Stimulated activated CD8-positive, alpha-beta memory T cell treated with anti-CD3 and anti-CD28 coated beads, Interleukin-2, amount 100 ng/mL, for 48 hours (primary cell): Measurements from ENCODE around the gene MOB3A.
A peak's percentile ranks its signal among the peaks of the same experiment; 100 is the strongest.

Source experiments
- DNase-seq, 2 donors: peaks; one replicate each; pipeline ENCODE4 v3.0.0-alpha.2; 2020; ENCODE audit warnings: low read depth in 2 of 2

MOB3A gene

DNA sequence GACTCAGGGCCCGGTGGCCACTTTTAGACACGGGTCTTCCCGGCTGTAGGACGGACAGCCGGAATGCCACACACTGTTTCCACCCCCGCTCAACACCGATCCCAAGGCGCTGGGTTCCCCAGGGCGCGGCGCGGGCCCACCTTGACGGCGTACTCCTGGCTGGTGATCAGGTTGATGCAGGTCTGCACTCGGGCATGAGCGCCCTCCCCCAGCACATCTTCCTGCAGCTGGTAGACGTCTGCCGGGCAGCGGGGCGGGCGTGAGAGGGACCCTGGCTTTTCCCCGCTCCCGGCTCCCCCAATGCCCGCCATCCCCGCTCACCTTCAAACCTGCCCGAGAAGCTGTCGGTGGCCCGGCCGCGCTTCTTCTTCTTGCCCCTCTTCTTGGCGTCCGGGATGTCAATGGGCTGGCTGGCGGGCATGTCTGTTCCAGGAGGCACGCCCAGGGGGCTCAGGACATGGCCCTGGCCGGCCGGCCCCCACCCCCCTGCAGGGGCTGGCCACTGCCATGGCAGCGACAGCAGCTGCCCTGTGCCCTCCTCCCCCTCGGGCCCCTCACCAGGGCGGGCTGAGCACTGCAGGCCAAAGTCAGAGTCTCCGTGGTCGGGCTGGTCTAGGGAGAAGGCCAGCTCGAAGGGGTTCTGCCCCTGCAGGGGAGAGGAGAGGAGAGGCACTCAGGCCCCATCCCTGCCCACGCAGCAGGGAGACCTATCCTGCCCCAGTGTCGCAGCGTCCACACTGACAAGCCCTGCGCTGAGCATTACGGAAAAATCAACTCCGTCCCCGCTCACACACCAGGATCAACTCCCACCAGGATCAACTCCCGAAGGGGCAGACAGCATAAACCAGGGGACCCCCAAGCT is 49.8 kb downstream of the MOB3A start:
- no peak for DNase-seq

DNA sequence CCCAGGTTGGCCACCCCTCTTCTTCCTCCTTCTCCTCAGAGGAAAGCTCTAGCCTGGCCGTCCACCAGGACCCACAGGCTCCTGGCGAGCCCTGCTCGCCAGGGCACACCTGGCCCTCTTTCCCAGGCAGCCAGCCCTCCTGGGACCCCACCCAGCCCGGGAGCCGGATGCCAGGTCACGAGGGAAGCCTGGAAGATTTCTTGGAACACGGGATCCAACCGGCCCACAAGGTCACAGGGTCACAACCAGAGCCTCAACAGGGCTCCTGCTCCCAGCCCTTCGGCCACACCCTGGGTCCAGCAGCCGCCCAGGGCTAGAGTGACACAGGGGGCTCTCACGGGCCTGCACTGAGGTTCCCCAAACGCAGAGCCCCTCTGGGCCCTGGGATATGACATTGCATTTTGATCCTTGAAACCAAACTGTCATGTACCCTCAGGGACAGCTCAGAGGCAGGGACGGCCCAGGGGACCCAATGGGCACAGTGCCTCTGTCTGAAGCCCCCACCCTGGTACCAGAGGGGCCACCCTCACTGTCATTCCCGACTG is 50.6 kb downstream of the MOB3A start:
- no peak for DNase-seq

DNA sequence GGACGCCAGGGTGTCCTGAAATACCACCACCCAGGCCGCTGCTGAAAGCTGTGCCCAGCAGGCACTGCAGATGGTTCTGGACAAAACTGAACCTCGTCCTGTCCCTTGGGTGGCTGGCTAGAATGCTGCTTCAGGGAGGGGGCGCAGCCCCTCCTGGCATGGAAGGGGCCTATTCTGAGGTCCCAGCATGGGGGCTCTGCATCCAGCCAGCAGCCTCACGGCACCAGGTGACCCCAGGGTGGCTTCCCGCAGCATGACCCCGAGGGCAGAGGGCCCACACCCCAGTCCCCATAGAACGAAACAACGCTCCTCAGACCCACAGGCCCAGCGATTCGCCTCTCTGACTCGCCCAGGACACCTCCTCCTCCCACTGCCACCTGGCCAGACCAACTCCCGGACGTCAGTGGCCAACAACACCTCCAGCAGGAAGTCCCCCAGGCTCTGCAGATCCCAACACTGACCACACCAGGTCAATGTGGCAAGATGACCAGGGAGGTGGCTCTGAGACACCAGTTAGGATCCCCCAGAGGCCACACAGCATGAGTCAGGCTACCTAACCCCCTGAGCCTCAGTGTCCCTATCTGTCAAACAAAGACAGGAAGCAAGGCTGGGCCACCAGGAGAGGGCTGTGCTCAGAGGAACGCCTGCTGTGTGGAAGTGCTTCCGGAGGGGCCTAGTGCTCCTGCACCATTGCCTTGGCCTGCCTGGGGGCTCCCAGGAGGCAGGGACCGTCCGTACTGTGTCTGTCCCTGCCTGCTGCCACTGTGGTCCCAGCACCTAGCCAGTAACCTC is 51.2 kb downstream of the MOB3A start:
- no peak for DNase-seq

DNA sequence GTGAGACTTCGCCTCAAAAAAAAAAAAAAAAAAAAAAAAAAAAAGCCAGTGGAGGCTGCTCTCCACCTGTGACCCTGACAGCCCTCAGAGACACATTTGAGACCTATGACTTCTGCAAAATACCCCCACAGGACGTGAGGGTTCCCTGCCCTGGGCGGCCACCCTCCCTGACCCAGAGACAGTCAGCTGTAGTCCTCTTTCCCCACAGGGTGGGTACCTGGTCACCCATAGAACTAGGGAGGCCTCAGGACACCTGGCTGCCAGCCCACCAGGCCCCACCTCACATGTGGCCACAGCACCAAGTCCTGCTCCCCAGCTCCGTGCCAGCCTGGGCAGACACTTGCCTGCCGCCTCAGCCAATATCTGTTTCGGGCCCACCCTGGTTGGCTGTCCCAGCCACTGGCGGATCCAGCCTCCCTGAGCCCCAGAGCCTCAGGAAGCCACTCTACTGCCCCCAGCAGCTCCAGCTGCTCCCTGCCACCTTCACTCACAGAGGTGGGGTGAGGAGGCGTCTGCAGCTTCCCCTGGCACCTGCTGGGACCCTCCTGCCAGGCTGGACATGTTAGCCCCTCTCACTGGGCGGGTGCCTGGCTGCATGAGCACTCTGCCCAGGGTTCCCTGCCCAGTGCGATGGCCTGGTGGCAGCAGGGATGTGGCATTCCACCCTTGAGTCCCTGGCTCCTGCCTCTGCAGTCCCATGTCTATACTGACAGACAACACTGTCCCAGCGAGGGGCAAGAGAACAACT is 52.0 kb downstream of the MOB3A start:
- DNase-seq = no peak

DNA sequence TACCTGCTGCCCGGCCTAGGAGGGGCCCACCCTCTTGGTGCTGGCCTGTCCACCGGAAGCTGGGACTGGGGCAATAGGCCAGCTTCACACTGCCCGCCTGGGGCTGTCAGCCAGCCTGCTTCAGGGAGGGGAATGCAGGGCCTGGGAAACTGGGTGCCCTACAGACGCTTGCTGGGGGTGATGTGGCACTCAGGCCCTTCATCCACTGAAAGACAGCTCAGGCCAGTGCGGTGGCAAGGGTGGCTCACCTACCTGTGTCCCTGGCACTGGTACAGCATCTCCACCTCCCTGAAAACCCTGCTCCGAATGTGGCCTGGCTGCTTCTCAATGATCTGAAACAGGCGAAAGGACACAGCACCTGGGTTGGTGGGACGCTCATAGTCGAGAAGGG is 52.9 kb downstream of the MOB3A start:
- no peak for DNase-seq

DNA sequence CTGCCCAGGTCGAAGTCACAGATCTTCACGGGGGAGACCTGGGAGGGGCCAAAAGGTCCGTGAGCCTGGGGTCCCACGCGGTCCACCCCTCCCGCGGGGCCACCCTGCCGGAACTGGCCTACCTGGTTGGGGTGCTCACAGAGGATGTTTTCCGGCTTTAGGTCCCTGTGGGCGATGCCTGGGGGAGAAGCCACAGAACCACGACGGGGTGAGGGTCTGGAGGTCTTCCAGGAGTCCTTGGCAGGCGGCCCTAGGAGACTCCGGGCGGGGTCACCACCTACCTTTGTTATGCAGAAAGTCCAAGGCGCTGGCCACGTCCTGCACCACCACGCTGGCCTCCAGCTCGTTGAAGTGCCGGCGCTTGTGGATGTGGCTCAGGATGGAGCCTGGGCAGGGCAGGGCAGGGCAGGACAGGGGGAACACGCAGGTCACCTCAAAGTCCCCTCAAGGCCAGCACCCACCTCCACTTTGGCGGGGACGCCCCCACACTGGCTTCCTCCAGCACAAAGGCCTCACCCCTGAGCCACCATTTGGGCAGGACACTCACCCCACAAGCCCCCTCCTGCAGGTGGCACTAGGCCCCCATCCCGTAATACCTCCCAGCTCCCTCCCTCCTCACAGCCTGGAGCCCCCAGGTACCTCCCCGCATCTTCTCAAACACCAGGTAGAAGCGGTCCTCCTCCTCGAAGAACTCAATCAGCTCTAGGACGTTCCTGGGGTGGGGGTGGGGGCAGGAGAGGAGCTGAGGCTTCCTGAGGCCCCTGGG is 53.5 kb downstream of the MOB3A start:
- no peak for DNase-seq

DNA sequence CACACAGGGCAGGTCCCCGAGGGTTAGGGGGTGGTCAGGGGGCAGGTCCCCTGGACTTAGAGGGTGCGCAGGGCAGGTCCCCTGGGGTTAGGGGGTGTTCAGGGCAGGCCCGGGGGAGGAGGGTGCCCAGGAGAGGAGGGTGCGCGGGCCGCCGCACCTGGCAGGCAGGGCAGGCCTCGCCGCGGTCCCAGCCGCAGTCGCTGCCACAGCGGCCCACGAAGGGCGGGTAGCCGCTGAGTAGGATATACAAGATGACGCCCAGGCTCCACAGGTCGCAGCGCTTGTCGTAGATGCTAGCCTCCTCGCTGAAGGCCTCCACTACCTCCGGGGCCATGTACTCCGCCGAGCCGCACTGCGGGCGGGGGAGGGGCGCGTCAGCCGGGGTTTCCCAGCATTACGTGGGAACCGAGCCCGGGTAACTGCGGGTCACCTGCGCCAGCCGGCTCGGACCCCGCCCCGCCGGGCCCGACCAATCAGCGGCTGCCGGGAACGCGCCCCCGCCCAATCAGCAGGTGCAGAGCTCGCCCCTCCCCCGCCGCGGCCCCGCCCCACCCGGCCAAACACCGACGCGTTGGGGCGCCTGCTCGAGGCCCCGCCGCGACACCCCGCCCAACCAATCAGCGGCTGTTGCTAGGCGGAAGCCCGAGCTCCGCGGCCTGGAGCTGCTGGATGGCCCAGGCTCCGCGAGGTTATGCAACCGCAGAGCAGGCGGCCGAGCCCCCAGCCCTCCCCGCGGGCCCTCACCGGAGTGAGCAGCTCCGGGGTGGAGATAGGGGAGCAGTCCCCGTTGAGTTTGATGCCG is 54.2 kb downstream of the MOB3A start:
- peak; percentile 99 to 100 for DNase-seq

DNA sequence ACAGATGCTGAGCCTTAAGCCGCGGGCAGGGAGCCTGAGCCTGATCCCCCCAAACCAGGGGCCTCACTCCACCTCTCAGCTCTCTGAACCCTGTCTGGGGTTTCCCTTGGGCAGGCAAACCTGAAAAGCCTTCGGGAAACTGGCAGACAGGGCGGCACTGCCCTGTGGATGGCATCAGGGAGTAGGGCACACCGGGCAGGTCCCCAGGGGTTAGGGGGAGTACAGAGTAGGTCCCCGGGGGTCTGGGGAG is 54.8 kb downstream of the MOB3A start:
- no peak for DNase-seq

DNA sequence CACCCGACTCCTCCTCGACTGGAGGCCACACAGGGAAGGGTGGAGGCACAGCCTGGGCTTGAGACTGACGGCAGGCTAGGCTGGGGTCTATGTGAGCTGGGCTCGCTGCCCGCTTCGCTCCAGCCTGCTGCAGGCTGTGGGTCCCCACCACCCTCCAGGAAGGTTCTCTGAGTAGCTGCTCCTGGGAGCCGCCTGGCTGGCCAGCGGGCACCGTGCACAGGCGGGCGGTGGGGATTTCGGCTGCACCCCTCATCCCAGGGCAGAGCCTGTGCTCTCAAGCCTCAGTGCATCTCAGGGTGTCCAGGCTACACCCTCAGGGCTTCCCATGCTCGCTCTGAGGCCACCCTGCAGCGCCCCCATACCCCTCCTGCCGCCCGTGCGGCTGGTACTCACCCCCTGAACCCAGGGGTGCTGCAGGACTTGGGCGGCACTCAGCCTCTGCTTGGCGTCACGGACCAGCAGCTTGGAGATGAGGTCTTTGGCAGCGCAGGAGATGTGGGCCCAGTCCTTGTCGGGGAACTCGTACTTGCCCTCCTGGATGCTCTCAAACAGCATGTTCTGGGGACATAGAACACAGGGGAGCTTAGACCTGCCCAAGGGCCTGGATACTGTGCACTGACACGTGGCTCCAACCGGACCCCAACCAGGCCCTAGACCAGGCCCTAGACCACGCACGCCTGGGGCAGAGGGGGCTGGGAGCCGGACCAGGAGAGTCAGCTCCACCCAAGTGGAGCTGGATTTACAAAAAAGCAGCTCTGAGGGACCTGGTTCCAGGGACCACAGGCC is 55.3 kb downstream of the MOB3A start:
- no peak for DNase-seq

DNA sequence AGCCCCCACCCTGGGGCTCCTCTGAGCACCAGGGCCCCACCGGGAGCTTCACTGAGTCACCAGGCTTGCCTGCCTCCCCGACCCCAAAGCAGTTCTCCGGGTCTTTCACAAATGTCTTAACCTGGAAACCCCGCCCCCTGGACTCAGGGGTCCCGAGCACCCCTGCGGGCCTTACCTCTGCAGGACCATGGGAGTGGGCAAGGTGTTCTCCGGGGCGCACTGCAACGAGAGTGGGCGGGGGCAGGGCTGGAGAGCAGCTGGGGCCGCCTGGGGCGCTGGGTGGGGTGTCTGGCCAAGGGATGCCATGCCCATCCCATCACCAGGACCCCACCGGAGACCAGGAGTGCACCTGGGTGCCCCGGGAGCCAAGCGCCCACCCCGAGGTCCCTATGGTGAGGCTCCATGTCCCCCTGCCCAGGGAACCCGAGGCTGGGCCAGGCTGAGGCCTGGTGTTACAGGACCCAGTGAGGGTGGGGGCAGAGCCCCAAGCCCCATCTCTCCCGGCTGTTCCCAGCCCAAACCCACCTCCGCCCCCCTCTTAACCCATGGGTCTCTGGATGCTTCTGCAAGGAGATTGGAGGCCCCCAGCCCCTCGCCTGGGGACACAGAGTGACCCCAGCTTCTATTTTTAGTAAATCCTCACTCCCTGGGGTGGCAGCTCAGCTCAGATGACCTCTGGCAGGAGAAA is 56.0 kb downstream of the MOB3A start:
- DNase-seq = no peak

DNA sequence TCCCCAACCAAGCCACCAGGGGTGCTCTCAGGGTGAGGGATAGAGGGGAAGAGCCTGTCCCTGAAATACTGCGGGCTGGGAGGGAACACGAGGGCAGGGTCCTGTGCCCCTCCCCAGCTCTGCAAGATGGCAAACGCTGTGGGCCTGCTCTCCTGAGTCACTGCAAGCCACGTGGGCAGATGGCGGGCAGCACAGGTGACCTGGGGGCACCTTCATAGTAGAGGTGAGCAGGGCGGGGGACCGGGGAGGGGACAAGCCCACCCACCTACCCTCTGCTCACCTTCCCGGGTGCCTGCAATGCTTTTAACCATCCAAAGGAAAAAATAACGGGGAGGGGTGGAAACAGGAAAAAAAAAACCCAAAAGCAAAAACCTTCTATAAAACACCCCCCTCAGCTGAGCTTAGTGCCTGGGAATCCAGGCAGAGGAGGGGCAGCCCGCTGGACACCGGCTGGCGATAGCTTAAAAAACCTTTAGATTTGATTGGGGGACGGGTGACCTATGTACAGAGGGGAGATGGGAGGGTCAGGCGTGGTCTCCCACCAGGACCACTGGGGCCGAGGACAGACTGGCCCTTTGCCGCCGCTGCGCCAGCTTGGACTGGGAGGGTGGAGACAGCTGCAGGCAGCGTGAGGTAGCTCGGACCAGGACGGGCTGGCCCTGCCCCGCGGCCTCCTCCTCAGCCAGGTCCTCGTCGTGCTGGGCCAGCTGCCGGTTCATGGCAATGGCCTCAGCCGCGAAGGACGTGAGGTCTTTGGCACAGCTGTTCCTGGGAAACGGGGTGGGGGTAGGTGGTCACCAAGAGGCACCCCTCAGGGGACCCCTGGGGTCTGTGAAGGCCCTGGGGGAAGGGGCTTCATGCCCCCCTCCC is 56.8 kb downstream of the MOB3A start:
- DNase-seq = no peak

DNA sequence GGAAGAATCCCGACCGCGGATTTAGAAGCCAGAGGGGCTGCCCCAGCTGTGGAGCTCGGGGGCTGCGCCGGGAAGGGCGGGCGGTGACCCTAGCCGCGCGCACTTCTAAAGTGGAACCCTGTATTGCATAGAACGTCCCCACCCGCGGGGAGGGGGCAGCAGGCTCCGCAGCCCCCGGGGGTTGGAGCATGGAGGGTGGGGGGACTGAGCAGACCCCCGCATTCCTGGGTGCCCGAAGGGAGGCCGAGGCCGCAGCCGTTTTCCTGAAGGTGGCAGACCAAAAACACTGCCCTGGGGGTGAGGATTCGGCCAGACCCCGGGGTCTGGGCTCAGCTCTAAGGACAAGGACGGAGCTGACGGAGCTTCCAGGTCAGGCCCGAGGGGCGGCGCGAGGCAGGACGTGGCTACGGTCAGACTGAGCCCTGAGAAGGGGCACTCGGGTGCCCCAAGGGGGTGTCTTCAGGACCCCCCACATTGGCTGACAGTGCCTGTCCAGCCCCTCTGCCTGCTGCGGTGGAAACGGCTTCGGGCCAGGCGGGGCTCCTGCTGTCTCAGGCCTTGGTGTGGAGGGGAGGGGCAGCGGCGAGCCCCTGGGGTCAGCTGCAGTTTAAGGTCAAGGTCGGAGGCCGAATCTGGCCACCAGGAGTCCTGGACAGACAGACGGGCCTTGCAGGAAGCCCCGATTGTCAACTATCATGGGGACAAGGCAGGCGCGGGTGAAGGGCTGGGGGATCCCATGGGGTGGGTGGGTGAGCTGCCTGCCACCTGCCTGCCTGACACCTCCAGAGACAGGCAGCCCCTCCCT is 57.6 kb downstream of the MOB3A start:
- DNase-seq = no peak

DNA sequence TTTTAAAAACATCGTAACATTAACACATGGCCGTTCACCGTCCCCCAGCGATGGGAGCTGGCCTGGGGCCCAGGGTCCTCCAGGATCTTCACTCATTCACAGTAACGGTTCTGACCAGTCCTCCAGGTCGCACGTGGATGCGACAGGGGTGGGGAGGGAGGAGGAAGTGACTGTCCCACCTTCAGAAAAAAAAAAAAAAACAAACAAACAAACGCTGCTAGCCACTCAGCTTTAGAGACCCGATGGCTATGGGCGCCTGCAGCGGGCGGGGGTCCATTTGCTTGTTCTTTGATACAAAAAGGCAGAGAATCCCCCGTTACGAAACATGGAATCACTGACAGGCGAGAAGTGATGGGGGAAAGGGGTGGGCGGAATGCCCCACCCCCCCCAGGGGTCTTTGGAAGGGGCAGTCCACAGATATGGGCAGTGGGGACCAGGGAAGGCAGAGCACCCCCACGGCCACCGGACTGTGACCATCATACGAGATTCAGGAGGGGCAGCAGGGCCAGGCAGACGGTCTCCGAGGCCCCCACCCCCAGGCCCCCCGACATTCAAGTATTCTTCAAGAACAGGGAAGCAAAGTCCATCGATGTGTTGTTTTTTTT is 58.4 kb downstream of the MOB3A start:
- no peak for DNase-seq

DNA sequence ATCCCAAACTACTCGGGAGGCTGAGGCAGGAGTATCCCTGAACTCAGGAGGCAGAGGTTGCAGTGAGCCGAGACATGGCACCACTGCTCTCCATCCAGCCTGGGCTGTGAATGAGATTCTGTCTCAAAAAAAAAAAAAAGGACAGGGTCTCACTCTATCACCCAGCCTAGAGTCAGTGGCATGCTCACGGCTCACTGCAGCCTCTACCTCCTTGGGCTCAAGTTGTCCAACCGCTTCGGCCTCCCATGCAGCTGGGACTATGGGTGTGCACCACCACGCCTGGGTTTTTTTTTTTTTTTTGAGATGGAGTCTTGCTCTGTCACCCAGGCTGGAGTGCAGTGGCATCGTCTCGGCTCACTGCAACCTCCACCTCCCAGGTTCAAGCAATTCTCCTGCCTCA is 59.7 kb downstream of the MOB3A start:
- DNase-seq = no peak

DNA sequence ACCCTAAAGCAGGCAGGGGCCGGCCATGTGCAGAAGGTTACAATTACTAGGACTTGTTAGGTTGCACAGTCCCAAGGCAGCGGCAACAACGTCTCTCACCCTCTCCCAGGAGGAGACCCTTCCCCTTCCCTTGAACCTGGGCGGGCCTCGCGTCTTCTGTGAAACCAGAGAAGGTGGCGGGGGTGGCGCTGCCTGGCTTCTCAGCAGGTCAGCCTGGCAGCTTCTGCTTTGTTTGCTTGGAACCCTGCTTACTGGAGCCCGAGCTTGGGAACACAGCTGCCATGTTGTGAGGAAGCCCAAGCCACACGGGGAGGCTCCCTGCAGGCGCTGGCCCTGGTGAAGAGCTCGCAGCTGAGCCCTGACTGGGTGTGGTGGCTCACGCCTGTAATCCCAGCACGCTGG is 60.5 kb downstream of the MOB3A start:
- DNase-seq = no peak

DNA sequence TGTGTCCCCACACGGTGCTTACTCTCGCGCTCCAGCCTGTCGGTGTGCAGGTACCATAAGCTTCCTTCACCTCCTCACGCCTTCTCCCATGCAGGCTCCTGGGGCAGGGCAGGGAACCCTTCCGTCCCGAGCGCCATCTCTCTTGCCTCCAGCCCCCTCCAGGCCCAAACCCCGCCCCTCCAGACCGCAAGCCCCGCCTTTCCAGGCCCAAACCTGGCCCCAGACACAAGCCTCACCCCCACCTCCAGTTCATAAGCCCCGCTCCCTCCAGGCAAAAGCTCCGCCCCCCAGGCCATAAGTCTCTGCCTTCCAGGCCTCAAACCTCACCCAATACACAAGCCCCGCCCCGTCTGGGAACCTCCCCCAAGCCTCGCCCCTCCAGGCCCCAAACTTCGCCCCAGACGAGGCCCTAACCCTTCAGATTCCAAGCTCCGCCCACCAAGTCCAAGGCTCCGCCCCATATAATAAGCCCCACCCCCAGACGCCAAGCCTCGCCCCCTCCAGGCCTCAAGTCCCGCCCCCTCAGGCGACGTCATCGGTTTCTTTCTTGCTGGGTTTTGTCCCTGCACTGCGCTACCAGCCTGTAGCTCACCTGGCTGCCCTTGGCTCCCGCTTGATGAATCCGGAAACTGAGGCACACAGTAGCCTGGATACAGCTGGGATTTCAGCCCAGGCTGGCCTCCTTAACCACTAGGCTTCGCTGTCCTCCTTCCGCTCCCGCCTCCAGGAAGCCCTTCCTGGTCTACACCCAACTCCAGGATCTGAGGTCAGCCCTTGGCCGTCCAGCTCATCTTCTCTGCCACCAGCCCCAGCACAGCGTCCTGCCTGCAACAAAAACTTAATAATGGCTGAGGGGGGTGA is 61.2 kb downstream of the MOB3A start:
- peak in 1 of 2 donors; percentile 66 for DNase-seq
